H9 (cell line): Measurements from ENCODE around the gene TIMM13. TPM values are rescaled to one million over a fixed set of nuclear protein-coding genes. Genes with fewer than 3 reads are reported as not detected.

ENCODE experiments used
- DNase-seq: peaks from one replicate; pipeline ENCODE4 v3.0.0-alpha.2; 2017
- H2AFZ ChIP-seq: one replicate; pipeline ENCODE4 v1.6.1; 2013; ENCODE audit warnings: mild to moderate bottlenecking, low read length, control low read depth, moderate library complexity
- H2AK5ac ChIP-seq: 2 replicates; pipeline ENCODE4 v1.6.1; 2013; ENCODE audit warnings: low read length, control low read depth, mixed read lengths; ENCODE audit not compliant: insufficient read length
- H2BK120ac ChIP-seq: one replicate; pipeline ENCODE4 v1.6.1; 2013; ENCODE audit warnings: low read depth, mild to moderate bottlenecking, low read length, control low read depth, inconsistent platforms; ENCODE audit not compliant: poor library complexity, severe bottlenecking
- H2BK12ac ChIP-seq: 2 replicates; pipeline ENCODE4 v1.6.1; 2013; ENCODE audit warnings: low read length, control low read depth, mixed read lengths, low read depth; ENCODE audit not compliant: insufficient read length
- H2BK15ac ChIP-seq: 2 replicates; pipeline ENCODE4 v1.6.1; 2013; ENCODE audit warnings: low read depth, low read length, control low read depth
- H2BK20ac ChIP-seq: one replicate; pipeline ENCODE4 v1.6.1; 2013; ENCODE audit warnings: low read depth, mild to moderate bottlenecking, low read length, control low read depth, inconsistent platforms; ENCODE audit not compliant: poor library complexity, severe bottlenecking
- H2BK5ac ChIP-seq: 2 replicates; pipeline ENCODE4 v1.6.1; 2013; ENCODE audit warnings: low read length, control low read depth, mixed read lengths; ENCODE audit not compliant: insufficient read length
- H3K14ac ChIP-seq: 2 replicates; pipeline ENCODE4 v1.6.1; 2013; ENCODE audit warnings: low read length, control low read depth; ENCODE audit not compliant: insufficient read depth
- H3K18ac ChIP-seq: 2 replicates; pipeline ENCODE4 v1.6.1; 2013; ENCODE audit warnings: low read depth, mild to moderate bottlenecking, mixed read lengths, low read length, control low read depth; ENCODE audit not compliant: insufficient read length
- H3K23ac ChIP-seq: 2 replicates; pipeline ENCODE4 v1.6.1; 2013; ENCODE audit warnings: low read length, control low read depth, mixed read lengths, low read depth; ENCODE audit not compliant: insufficient read length
- H3K23me2 ChIP-seq: 2 replicates; pipeline ENCODE4 v1.6.1; 2013; ENCODE audit warnings: low read depth, mild to moderate bottlenecking, mixed read lengths, low read length, control low read depth; ENCODE audit not compliant: insufficient read length, poor library complexity, severe bottlenecking
- H3K27ac ChIP-seq: 2 replicates; pipeline ENCODE4 v1.5.1; 2013; ENCODE audit warnings: low read length, control low read depth, mixed read lengths, low read depth; ENCODE audit not compliant: insufficient read length
- H3K27me3 ChIP-seq: 2 replicates; pipeline ENCODE4 v1.6.1; 2013; ENCODE audit warnings: low read length, control low read depth, inconsistent platforms; ENCODE audit not compliant: insufficient read depth
- H3K4ac ChIP-seq: 2 replicates; pipeline ENCODE4 v1.6.1; 2013; ENCODE audit warnings: low read depth, mild to moderate bottlenecking, control low read depth, inconsistent platforms, low read length, moderate library complexity
- H3K4me1 ChIP-seq: 2 replicates; pipeline ENCODE4 v1.6.1; 2013; ENCODE audit warnings: low read length, control low read depth, inconsistent platforms; ENCODE audit not compliant: insufficient read depth
- H3K4me2 ChIP-seq: 2 replicates; pipeline ENCODE4 v1.6.1; 2013; ENCODE audit warnings: low read length, control low read depth, mixed read lengths; ENCODE audit not compliant: insufficient read length, insufficient read depth
- H3K56ac ChIP-seq: 2 replicates; pipeline ENCODE4 v1.6.1; 2013; ENCODE audit warnings: low read depth, mild to moderate bottlenecking, mixed read lengths, low read length, control low read depth; ENCODE audit not compliant: insufficient read length
- H3K79me1 ChIP-seq: 2 replicates; pipeline ENCODE4 v1.6.1; 2013; ENCODE audit warnings: low read depth, mild to moderate bottlenecking, moderate library complexity, low read length, control low read depth, inconsistent platforms; ENCODE audit not compliant: insufficient read depth, poor library complexity, severe bottlenecking
- H3K79me2 ChIP-seq: 2 replicates; pipeline ENCODE4 v1.6.1; 2013; ENCODE audit warnings: low read length, control low read depth, inconsistent platforms; ENCODE audit not compliant: insufficient read depth
- H3K9ac ChIP-seq: 2 replicates; pipeline ENCODE4 v1.6.1; 2013; ENCODE audit warnings: low read length, control low read depth, mixed read lengths; ENCODE audit not compliant: insufficient read length; ENCODE audit errors: extremely low read depth
- H3K9me3 ChIP-seq: one replicate; pipeline ENCODE4 v1.6.1; 2013; ENCODE audit warnings: low read depth, low read length, inconsistent platforms; ENCODE audit not compliant: control insufficient read depth
- H3T11ph ChIP-seq: one replicate; pipeline ENCODE4 v1.6.1; 2013; ENCODE audit warnings: mild to moderate bottlenecking, low read length, control low read depth, inconsistent platforms
- H4K20me1 ChIP-seq: one replicate; pipeline ENCODE4 v1.6.1; 2013; ENCODE audit not compliant: control insufficient read depth, insufficient read length, insufficient read depth
- H4K5ac ChIP-seq: 2 replicates; pipeline ENCODE4 v1.6.1; 2013; ENCODE audit warnings: low read depth, mild to moderate bottlenecking, mixed read lengths, low read length, control low read depth; ENCODE audit not compliant: insufficient read length
- H4K8ac ChIP-seq: replicated peaks from 2 replicates; pipeline ENCODE4 v1.6.1; 2013; ENCODE audit warnings: low read length, control low read depth, mixed read lengths, low read depth; ENCODE audit not compliant: insufficient read length
- H4K91ac ChIP-seq: 2 replicates; pipeline ENCODE4 v1.6.1; 2013; ENCODE audit warnings: low read depth, mild to moderate bottlenecking, moderate library complexity, mixed read lengths, low read length, control low read depth; ENCODE audit not compliant: insufficient read length
- H3K27ac Mint-ChIP-seq, 3 experiments: 2 replicates in 2 of 3; 3 replicates in 1 of 3; pipeline ENCODE4 v1.8.0; 2020 to 2021; ENCODE audit warnings: mixed read lengths in 3 of 3, mild to moderate bottlenecking in 1 of 3, moderate library complexity in 1 of 3
- H3K27me3 Mint-ChIP-seq: 2 replicates; pipeline ENCODE4 v1.8.0; 2021; ENCODE audit warnings: low read depth, mild to moderate bottlenecking, moderate library complexity, mixed read lengths
- H3K36me3 Mint-ChIP-seq, 3 experiments: 2 replicates in 2 of 3; 3 replicates in 1 of 3; pipeline ENCODE4 v1.8.0; 2020 to 2021; ENCODE audit warnings: low read depth in 3 of 3, mixed read lengths in 3 of 3; ENCODE audit not compliant: insufficient read depth in 1 of 3
- H3K4me1 Mint-ChIP-seq, 2 experiments: 2 replicates each; pipeline ENCODE4 v1.8.0; 2020; ENCODE audit warnings: mixed read lengths in 2 of 2
- H3K4me3 Mint-ChIP-seq, 2 experiments: 2 replicates in 1 of 2; 3 replicates in 1 of 2; pipeline ENCODE4 v1.8.0; 2020 to 2021; ENCODE audit warnings: mild to moderate bottlenecking in 2 of 2, mixed read lengths in 2 of 2, moderate library complexity in 1 of 2
- H3K9me3 Mint-ChIP-seq, 2 experiments: 2 replicates in 1 of 2; 3 replicates in 1 of 2; pipeline ENCODE4 v1.8.0; 2020; ENCODE audit warnings: mild to moderate bottlenecking in 2 of 2, mixed read lengths in 2 of 2, moderate library complexity in 1 of 2
- WGBS: extraction: QIAGEN DNeasy Blood & Tissue Kit; methylation state at CpG from one replicate; pipeline ENCODE4 v1.1.7; 2013; ENCODE audit warnings: missing lambda C conversion rate, low lambda C conversion rate, mixed read lengths; ENCODE audit not compliant: insufficient read length; ENCODE audit errors: extremely low coverage; 5-methylcytosine and 5-hydroxymethylcytosine counted together
- total RNA-seq: library from RNA; stranded (reverse); gene quantifications from 2 replicates; pipeline ENCODE4 v1.2.1, GENCODE V29; 2021
- TF ChIP-seq, protein P1 (sequence below): fragments of 200-600 bp; sonication (generic); conservative IDR thresholded peaks from 3 replicates; pipeline ENCODE4 v1.8.0; 2021; ENCODE audit warnings: antibody characterized with exemption, mild to moderate bottlenecking

TIMM13 gene
- total RNA-seq, 1 experiment from 2014 or later: 214 TPM

DNA sequence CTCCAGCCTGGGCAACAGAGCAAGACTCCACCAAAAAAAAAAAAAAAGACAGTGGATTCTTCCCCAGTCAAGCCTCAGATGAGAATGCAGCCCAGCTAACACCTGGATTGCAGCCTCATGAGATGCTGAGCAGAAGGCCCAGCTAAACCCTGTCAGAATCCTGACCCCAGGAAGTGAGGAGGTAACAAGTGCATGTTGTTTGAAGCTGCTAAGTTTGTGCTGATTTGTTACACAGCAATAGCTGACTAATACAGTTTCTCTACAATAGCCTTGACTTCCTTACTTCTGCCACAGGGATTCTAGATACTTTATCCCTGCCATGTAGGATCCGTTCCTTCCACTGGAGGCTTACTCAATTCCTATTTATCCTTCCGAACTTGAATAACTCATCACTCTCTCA lies 46.8 kb downstream of the TIMM13 start:
- no peaks in the 10 kb centered on the region for H3K79me1 ChIP-seq
- Mint-ChIP-seq H3K4me1 (peaks cover 7% of the 10 kb centered on the region in 2 experiments; a peak in 2 of 4 replicates), H3K9me3 (peaks cover 24 to 32% of the 10 kb centered on the region in 2 experiments), H3K4me3 (no peak overlapping the region), H3K27me3 (peaks cover 33% of the 10 kb centered on the region), H3K27ac (no peak overlapping the region), H3K36me3 (peaks cover 0 to 9% (median 4%) of the 10 kb centered on the region in 3 experiments; a peak in 4 of 7 replicates)
- H2BK5ac ChIP-seq: no peak overlapping the region
- H3K27me3 ChIP-seq: no peaks in the 10 kb centered on the region
- H3K27ac ChIP-seq: no peak overlapping the region
- no peaks in the 10 kb centered on the region for H3K4me1 ChIP-seq
- H3K4me2 ChIP-seq: no peak overlapping the region
- no peak overlapping the region for H2BK120ac ChIP-seq
- H4K91ac ChIP-seq: no peak overlapping the region
- no peak overlapping the region for H3K14ac ChIP-seq
- H3T11ph ChIP-seq: no peak overlapping the region
- no peak overlapping the region for H2AFZ ChIP-seq
- H4K8ac ChIP-seq: no peak overlapping the region
- H3K23me2 ChIP-seq: no peaks in the 10 kb centered on the region
- no peak overlapping the region for H4K5ac ChIP-seq
- H4K20me1 ChIP-seq: no peaks in the 10 kb centered on the region
- TF ChIP-seq, protein P1, sequence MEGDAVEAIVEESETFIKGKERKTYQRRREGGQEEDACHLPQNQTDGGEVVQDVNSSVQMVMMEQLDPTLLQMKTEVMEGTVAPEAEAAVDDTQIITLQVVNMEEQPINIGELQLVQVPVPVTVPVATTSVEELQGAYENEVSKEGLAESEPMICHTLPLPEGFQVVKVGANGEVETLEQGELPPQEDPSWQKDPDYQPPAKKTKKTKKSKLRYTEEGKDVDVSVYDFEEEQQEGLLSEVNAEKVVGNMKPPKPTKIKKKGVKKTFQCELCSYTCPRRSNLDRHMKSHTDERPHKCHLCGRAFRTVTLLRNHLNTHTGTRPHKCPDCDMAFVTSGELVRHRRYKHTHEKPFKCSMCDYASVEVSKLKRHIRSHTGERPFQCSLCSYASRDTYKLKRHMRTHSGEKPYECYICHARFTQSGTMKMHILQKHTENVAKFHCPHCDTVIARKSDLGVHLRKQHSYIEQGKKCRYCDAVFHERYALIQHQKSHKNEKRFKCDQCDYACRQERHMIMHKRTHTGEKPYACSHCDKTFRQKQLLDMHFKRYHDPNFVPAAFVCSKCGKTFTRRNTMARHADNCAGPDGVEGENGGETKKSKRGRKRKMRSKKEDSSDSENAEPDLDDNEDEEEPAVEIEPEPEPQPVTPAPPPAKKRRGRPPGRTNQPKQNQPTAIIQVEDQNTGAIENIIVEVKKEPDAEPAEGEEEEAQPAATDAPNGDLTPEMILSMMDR: no peak
- H2BK20ac ChIP-seq: no peak overlapping the region
- no peak overlapping the region for H2BK12ac ChIP-seq
- H3K56ac ChIP-seq: no peak overlapping the region
- DNase-seq: no peak
- no peak overlapping the region for H2AK5ac ChIP-seq
- no peaks in the 10 kb centered on the region for H3K79me2 ChIP-seq
- H3K9ac ChIP-seq: no peak overlapping the region
- no peaks in the 10 kb centered on the region for H3K9me3 ChIP-seq
- no peak overlapping the region for H3K4ac ChIP-seq
- no CpG with 5 or more reads among the region's 2 CpGs for WGBS
- H3K23ac ChIP-seq: no peak overlapping the region
- no peak overlapping the region for H3K18ac ChIP-seq
- no peak overlapping the region for H2BK15ac ChIP-seq
